Tibial nerve (tissue), 4 donors: ENCODE data around the gene KRTAP16-1.

Experiments used
- CTCF ChIP-seq, 5 experiments: fragments of 200-600 bp in 3 of 5; fragments of 450-650 bp in 2 of 5; sonication (generic) in 3 of 5; IDR thresholded peaks; one replicate each; pipeline ENCODE4 v1.5.1; 2016 to 2019; ENCODE audit warnings: antibody characterized with exemption in 5 of 5, mild to moderate bottlenecking in 3 of 5, moderate library complexity in 2 of 5
- EP300 ChIP-seq, 2 donors: sonication (generic); formaldehyde crosslinking; IDR thresholded peaks; one replicate each; pipeline ENCODE4 v1.6.1; 2017; ENCODE audit warnings: antibody characterized with exemption in 2 of 2, mild to moderate bottlenecking in 1 of 2
- POLR2A ChIP-seq, 2 donors: fragments of 450-650 bp; IDR thresholded peaks; one replicate each; pipeline ENCODE4 v1.6.1; 2017; ENCODE audit warnings: antibody characterized with exemption in 2 of 2, mild to moderate bottlenecking in 2 of 2, moderate library complexity in 2 of 2

GRCh38 chr17:41301916-41302901, 6.9 kb downstream of the KRTAP16-1 start, which contains the start of gene KRTAP29-1:
- TF ChIP-seq CTCF (IDR thresholded peaks at IDR 0.05) (no peak), EP300 (IDR thresholded peaks at IDR 0.05) (no peak), POLR2A (IDR thresholded peaks at IDR 0.05) (no peak)
